Endothelial cell of umbilical vein (primary cell): Measurements from ENCODE around the gene LILRA5. TPM values are rescaled to one million over a fixed set of nuclear protein-coding genes. Genes with fewer than 3 reads are reported as not detected.
"Not testable (repeated sequence)": the region's sequence is repeated elsewhere in the genome, so short reads cannot be mapped to it uniquely, and the experiment has no call there.

Source experiments
- Bru-seq: library from RNA; stranded (reverse); fragments of 400-500 nt; gene quantifications from one replicate; lab custom pipeline; 2021; lab: Mats Ljungman, UMichigan
- BruChase-seq, 2 experiments: library from RNA; stranded (reverse); fragments of 400-500 nt; gene quantifications; one replicate each; lab custom pipeline; 2021; lab: Mats Ljungman, UMichigan
- BruUV-seq: library from RNA; stranded (reverse); fragments of 400-500 nt; replicated peaks from 2 replicates; lab custom pipeline; 2021; lab: Mats Ljungman, UMichigan
- CTCF ChIA-PET: fragments of 300-600, 350-600 bp; sonication (Branson Sonifier 250); formaldehyde crosslinking; loops from one replicate; lab custom pipeline; 2021; ENCODE audit warnings: antibody characterized with exemption, inconsistent platforms; lab: Charles Lee
- POLR2A ChIA-PET: fragments of 300-600, 350-600 bp; sonication (Branson Sonifier 250); formaldehyde crosslinking; loops from one replicate; lab custom pipeline; 2021; ENCODE audit warnings: antibody characterized with exemption, inconsistent platforms; lab: Charles Lee
- DNase-seq: peaks from one replicate; pipeline ENCODE4 v3.0.0-alpha.2; 2011; ENCODE audit warnings: low read depth, low spot score
- FAIRE-seq: peaks from 2 replicates; lab custom pipeline; 2011; peaks lifted over from hg19 to GRCh38; lab: Jason Lieb, UNC
- H2AFZ ChIP-seq: 2 replicates; pipeline ENCODE4 v1.6.0; 2012; ENCODE audit warnings: low read depth, low read length, control low read depth, inconsistent platforms
- H3K27ac ChIP-seq: 2 replicates; pipeline ENCODE4 v1.5.1; 2011; ENCODE audit warnings: low read depth, mild to moderate bottlenecking, control low read depth, low read length, moderate library complexity; ENCODE audit not compliant: insufficient read depth
- H3K27me3 ChIP-seq, 2 experiments: 2 replicates each; pipeline versions ENCODE4 v1.6.0 to v1.6.1; 2011; ENCODE audit warnings: low read length in 2 of 2, mixed read lengths in 1 of 2; ENCODE audit not compliant: control insufficient read depth in 2 of 2, insufficient read depth in 2 of 2
- H3K36me3 ChIP-seq, 2 experiments: 2 replicates in 1 of 2; 3 replicates in 1 of 2; pipeline ENCODE4 v1.5.1; 2011; ENCODE audit warnings: low read length in 2 of 2, mild to moderate bottlenecking in 1 of 2, moderate library complexity in 1 of 2; ENCODE audit not compliant: control insufficient read depth in 2 of 2, insufficient read depth in 2 of 2; ENCODE audit errors: extremely low read depth in 1 of 2
- H3K4me1 ChIP-seq: 3 replicates; pipeline ENCODE4 v1.5.1; 2011; ENCODE audit warnings: mild to moderate bottlenecking, low read length; ENCODE audit not compliant: control insufficient read depth, insufficient read depth; ENCODE audit errors: extremely low read depth
- H3K4me2 ChIP-seq: 2 replicates; pipeline ENCODE4 v1.6.1; 2011; ENCODE audit warnings: low read length, control low read depth, mixed read lengths; ENCODE audit not compliant: insufficient read depth
- H3K4me3 ChIP-seq, 3 experiments: fragments of 200-600 bp in 1 of 3; sonication (generic), shearing (Covaris generic) in 1 of 3; replicated peaks in 1 of 3; 2 replicates each; pipeline ENCODE4 v1.5.1; 2011 to 2016; ENCODE audit warnings: control low read depth in 3 of 3, low read length in 3 of 3, mild to moderate bottlenecking in 2 of 3, inconsistent platforms in 1 of 3, low read depth in 1 of 3, moderate library complexity in 1 of 3; ENCODE audit not compliant: insufficient read depth in 1 of 3
- H3K79me2 ChIP-seq: 2 replicates; pipeline ENCODE4 v1.6.0; 2012; ENCODE audit warnings: low read length, inconsistent platforms; ENCODE audit not compliant: control insufficient read depth, insufficient read depth
- H3K9ac ChIP-seq: replicated peaks from 2 replicates; pipeline ENCODE3; 2011; ENCODE audit warnings: low read length, control low read depth; ENCODE audit not compliant: insufficient read depth; ENCODE audit errors: extremely low read depth
- H3K9me1 ChIP-seq: replicated peaks from 3 replicates; pipeline ENCODE4 v1.6.0; 2011; ENCODE audit warnings: mild to moderate bottlenecking, low read length; ENCODE audit not compliant: control insufficient read depth, insufficient read depth; ENCODE audit errors: extremely low read depth
- H3K9me3 ChIP-seq: replicated peaks from 2 replicates; pipeline ENCODE4 v1.5.1; 2012; ENCODE audit warnings: low read length, inconsistent platforms; ENCODE audit not compliant: control insufficient read depth, insufficient read depth
- H4K20me1 ChIP-seq: replicated peaks from 2 replicates; pipeline ENCODE3; 2011; ENCODE audit warnings: mild to moderate bottlenecking, low read length; ENCODE audit not compliant: control insufficient read depth, insufficient read depth; ENCODE audit errors: extremely low read depth
- EZH2 ChIP-seq: IDR thresholded peaks from 2 replicates; pipeline ENCODE4 v1.6.1; 2012; ENCODE audit warnings: borderline replicate concordance, low read depth, mild to moderate bottlenecking, moderate library complexity, low read length, inconsistent platforms; ENCODE audit not compliant: severe bottlenecking
- FOS ChIP-seq: IDR thresholded peaks from 2 replicates; pipeline ENCODE4 v1.6.1; 2011; ENCODE audit warnings: mild to moderate bottlenecking, low read length, moderate library complexity, borderline replicate concordance; ENCODE audit not compliant: insufficient read depth
- GATA2 ChIP-seq: IDR thresholded peaks from 2 replicates; pipeline ENCODE4 v1.7.0; 2011; ENCODE audit warnings: low read depth, mild to moderate bottlenecking, moderate library complexity, mixed read lengths, low read length; ENCODE audit not compliant: insufficient read length, insufficient read depth
- JUN ChIP-seq: IDR thresholded peaks from 2 replicates; pipeline ENCODE4 v1.6.1; 2011; ENCODE audit warnings: borderline replicate concordance, low read depth; ENCODE audit not compliant: insufficient read length, insufficient read depth
- MYC ChIP-seq: IDR thresholded peaks from one replicate; pipeline ENCODE4 v1.6.1; 2011; ENCODE audit warnings: mild to moderate bottlenecking, low read depth, low read length
- POLR2A ChIP-seq: IDR thresholded peaks from 2 replicates; pipeline ENCODE4 v1.6.1; 2012; ENCODE audit warnings: low read depth, mild to moderate bottlenecking, control low read depth, low read length
- POLR2AphosphoS5 ChIP-seq: IDR thresholded peaks from 2 replicates; pipeline ENCODE4 v1.6.1; 2012; ENCODE audit warnings: low read depth, mild to moderate bottlenecking, control low read depth, low read length, moderate library complexity; ENCODE audit not compliant: insufficient read depth
- dilution Hi-C: fragments of 300-500 bp; cut with MboI; formaldehyde crosslinking; loops from one replicate; pipeline ENCODE4 v1.15.0; 2019; ENCODE audit warnings: low sequenced_read_pairs; ENCODE audit not compliant: extremely low pct_ligation_motif_present
- intact Hi-C: fragments of 100-400 bp; cut with micrococcal nuclease; formaldehyde crosslinking; loops from one replicate; pipeline ENCODE4 v1.10.0; 2022
- long read RNA-seq: library from polyadenylated mRNA; stranded (forward); transcript quantifications from one replicate; pipeline ENCODE4 v2.0.0, GENCODE V29; 2021
- polyA minus RNA-seq, 3 experiments: library from RNA; depleted of rRNA, polyadenylated mRNA; stranded (reverse); fragments of >200 nt; gene quantifications; 1 replicate in 1 of 3; 2 replicates in 2 of 3; pipeline ENCODE4 v1.2.3, GENCODE V29; 2011
- polyA plus RNA-seq, 4 experiments: library from polyadenylated mRNA; depleted of rRNA in 3 of 4; stranded (reverse) in 3 of 4; unstranded in 1 of 4; fragments of >200 nt; gene quantifications; 2 replicates each; pipeline versions ENCODE4 v1.2.1 to v1.2.3, GENCODE V29; 2011 to 2012; ENCODE audit warnings: missing spikeins in 1 of 4
- total RNA-seq: library from RNA; stranded (reverse); gene quantifications from 2 replicates; pipeline ENCODE4 v1.2.3, GENCODE V29; 2021
- TF ChIP-seq, protein P1 (sequence below), 2 donors: IDR thresholded peaks; 1 replicate in 1 of 2; 2 replicates in 1 of 2; pipeline ENCODE4 v1.5.1; 2011; ENCODE audit warnings: low read length in 2 of 2, mild to moderate bottlenecking in 2 of 2, moderate library complexity in 2 of 2, control low read depth in 1 of 2, inconsistent platforms in 1 of 2, low read depth in 1 of 2; ENCODE audit not compliant: insufficient read depth in 1 of 2; ENCODE audit errors: extremely low read depth in 1 of 2
- TF ChIP-seq, protein P2 (sequence below): IDR thresholded peaks from 2 replicates; pipeline ENCODE4 v1.6.1; 2011; ENCODE audit not compliant: insufficient read depth, insufficient read length

LILRA5 gene
- not detected in 2 replicates for total RNA-seq
- polyA plus RNA-seq = not detected in 2 replicates
- polyA plus RNA-seq (2011; cell fraction: cytosol; rRNA removed) = not detected in 2 replicates
- polyA plus RNA-seq (2011; cell fraction: nucleus; rRNA removed) = not detected in 2 replicates
- not detected in 2 replicates for polyA plus RNA-seq (2012)
- polyA minus RNA-seq = not detected in 2 replicates
- not detected for polyA minus RNA-seq (2011; cell fraction: cytosol; rRNA and poly(A)+ RNA removed)
- not detected in 2 replicates for polyA minus RNA-seq (2011; cell fraction: nucleus; rRNA and poly(A)+ RNA removed)
- Bru-seq, nascent RNA = not detected
- not detected for BruChase-seq, experiment 1, labeled RNA remaining after a 6-hour chase
- not detected for BruChase-seq, experiment 2, labeled RNA remaining after a 2-hour chase
- long read RNA-seq = 0 reads

DNA sequence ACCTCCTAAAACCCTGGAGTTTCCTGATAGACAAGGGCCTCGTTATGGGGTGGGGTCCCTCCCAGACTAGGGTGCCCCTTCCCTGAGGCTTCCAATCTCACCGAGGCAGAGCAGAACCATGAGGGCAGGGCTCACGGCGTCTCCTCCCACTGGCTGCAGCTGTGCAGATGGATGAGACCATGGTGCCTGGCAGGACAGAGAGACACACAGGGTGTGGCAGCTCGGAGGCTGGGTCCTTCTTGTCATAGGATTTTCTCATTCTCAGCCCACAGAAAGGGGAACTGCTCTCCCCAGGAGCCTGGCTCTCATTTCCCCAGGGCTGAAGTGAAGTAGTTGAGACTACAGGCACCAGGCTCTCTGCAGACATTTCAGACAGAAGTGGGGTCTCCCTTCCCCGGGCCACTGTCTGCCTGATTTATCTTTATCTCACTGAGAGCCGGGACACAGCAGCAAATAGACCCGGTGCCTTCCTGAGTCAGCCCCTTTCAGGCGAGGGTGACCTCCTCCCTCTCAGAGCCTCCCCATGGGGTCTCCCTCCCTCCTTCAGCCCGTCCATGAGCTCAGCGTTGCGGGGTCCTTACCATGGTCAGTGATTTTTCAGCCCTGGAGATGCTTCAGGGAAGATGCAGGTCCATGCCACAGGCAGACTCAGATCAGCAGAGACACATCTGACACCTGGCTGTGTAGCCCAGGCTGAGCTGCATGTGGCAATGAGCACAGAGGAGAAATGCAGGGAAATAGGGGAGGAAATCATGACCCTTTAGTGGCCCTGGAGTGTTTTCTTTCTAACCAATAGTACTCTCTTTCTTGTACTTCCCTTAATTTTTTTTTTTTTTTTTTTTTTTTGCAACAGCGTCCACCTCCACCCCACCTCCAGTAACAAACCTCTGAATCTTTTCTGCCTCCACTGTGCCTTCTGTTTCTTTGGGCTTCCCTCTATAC, at the start of gene LILRA5:
Gene LILRA5, minus strand, starts transcription at position 731 of the 942 bp plus-strand sequence. Its CDS starts 147 bp downstream, at position 584.
- Histone ChIP-seq H3K27me3 (no peaks in the 10 kb centered on the region), H3K4me2 (no peak within 1 kb of the TSS), H3K9me1 (no peaks in the 10 kb centered on the region), H2AFZ (no peak within 1 kb of the TSS), H4K20me1 (no peaks in the 10 kb centered on the region), H3K4me3 (no peak within 1 kb of the TSS), H3K36me3 (no peaks in the 10 kb centered on the region), H3K9me3 (no peaks in the 10 kb centered on the region), H3K4me1 (no peaks in the 10 kb centered on the region), H3K79me2 (no peaks in the 10 kb centered on the region), H3K9ac (no peak within 1 kb of the TSS), H3K27ac (no peak within 1 kb of the TSS)
- POLR2A ChIA-PET = no interaction called here
- FAIRE-seq (no peak), DNase-seq (no peak)
- intact Hi-C loops (no loop called here), dilution Hi-C loops (no loop called here)
- TF ChIP-seq POLR2AphosphoS5 = no peak
- no peak for TF ChIP-seq JUN
- no peak for TF ChIP-seq POLR2A
- TF ChIP-seq GATA2 = no peak
- no peak for TF ChIP-seq EZH2
- no peak for TF ChIP-seq MYC
- no peak for TF ChIP-seq FOS
- TF ChIP-seq, protein P1, sequence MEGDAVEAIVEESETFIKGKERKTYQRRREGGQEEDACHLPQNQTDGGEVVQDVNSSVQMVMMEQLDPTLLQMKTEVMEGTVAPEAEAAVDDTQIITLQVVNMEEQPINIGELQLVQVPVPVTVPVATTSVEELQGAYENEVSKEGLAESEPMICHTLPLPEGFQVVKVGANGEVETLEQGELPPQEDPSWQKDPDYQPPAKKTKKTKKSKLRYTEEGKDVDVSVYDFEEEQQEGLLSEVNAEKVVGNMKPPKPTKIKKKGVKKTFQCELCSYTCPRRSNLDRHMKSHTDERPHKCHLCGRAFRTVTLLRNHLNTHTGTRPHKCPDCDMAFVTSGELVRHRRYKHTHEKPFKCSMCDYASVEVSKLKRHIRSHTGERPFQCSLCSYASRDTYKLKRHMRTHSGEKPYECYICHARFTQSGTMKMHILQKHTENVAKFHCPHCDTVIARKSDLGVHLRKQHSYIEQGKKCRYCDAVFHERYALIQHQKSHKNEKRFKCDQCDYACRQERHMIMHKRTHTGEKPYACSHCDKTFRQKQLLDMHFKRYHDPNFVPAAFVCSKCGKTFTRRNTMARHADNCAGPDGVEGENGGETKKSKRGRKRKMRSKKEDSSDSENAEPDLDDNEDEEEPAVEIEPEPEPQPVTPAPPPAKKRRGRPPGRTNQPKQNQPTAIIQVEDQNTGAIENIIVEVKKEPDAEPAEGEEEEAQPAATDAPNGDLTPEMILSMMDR (IDR thresholded peaks at IDR 0.05; ENCODE audit: extremely low read depth in 1 of 2, insufficient read depth in 1 of 2, low read depth in 1 of 2, low read length in 2 of 2) = no peak
- TF ChIP-seq, protein P2, sequence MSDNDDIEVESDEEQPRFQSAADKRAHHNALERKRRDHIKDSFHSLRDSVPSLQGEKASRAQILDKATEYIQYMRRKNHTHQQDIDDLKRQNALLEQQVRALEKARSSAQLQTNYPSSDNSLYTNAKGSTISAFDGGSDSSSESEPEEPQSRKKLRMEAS = no peak
- CTCF ChIA-PET = no interaction called here
- BruUV-seq = no TSS peak

DNA sequence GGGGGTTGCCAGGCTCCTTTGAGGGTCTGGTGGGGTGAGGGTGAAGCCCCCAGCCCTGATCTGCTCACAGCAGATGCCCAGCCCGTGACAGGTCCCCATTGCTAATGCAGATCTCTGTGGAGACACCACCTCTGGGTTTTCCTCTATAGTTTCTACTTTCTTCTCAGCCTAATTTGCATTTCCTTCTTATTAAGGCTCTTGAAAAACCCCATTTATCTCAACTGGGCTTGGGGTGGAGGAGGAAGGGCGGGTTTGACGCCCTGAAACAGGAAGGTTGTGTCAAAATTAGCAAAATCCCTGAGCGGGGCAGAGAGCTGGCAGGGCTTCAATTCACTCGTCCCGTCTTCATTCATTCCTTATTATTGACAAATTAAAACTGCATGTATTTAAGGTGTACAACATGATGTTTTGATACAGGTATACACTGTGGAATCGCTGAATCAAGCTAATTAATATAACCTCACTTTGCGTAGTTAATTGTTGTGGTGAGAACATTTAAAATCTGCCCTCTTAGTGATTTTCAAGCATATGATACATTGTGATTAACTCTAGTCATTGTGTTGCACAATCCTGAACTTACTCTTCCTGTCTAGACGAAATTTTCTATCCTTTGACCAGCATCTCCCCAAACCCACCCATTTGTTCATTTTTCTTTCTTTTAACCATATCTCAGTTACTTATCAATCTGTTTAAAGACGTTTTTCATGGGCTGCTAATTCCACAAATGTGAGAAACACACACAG, 48.9 kb upstream of the LILRA5 start:
- H3K9ac ChIP-seq, DNase-seq, H3K9me3 ChIP-seq, H2AFZ ChIP-seq, H3K9me1 ChIP-seq, intact Hi-C loops, dilution Hi-C loops, H3K4me1 ChIP-seq, H4K20me1 ChIP-seq, FAIRE-seq, POLR2A ChIA-PET, H3K79me2 ChIP-seq, H3K36me3 ChIP-seq, H3K27ac ChIP-seq, CTCF ChIA-PET, H3K4me3 ChIP-seq, H3K27me3 ChIP-seq, BruUV-seq, H3K4me2 ChIP-seq: not testable (repeated sequence)
